Cerebellar nuclear complex (tissue), 1 donor: ENCODE data around the gene ZFX.

Experiments used
- DNase-seq, 2 experiments: peaks; one replicate each; lab custom pipeline; 2025; lab: John Stamatoyannopoulos, UW

Gene ZFX

GRCh38 chrX:24202465-24203031, 53.0 kb downstream of the ZFX start:
- DNase-seq, result no peak

GRCh38 chrX:24203072-24203808, 53.7 kb downstream of the ZFX start:
- no peak for DNase-seq

- DNase-seq, result no peak
Observed at GRCh38 chrX:24204331-24204730, 54.8 kb downstream of the ZFX start.

GRCh38 chrX:24204958-24205357, 55.4 kb downstream of the ZFX start:
- no peak for DNase-seq

GRCh38 chrX:24207826-24208225, 58.3 kb downstream of the ZFX start:
- DNase-seq, result no peak

- no peak for DNase-seq
Observed at GRCh38 chrX:24208496-24209240, 59.1 kb downstream of the ZFX start.

GRCh38 chrX:24210190-24210589, 60.7 kb downstream of the ZFX start:
- DNase-seq, result no peak

- no peak for DNase-seq
Observed at GRCh38 chrX:24214568-24214967, 65.0 kb downstream of the ZFX start.

GRCh38 chrX:24215272-24215671, 65.7 kb downstream of the ZFX start:
- DNase-seq, result no peak

GRCh38 chrX:24216037-24216436, 66.5 kb downstream of the ZFX start:
- no peak for DNase-seq

- DNase-seq, result no peak
Observed at GRCh38 chrX:24216827-24217226, 67.3 kb downstream of the ZFX start.

GRCh38 chrX:24219320-24219719, 69.8 kb downstream of the ZFX start:
- no peak for DNase-seq

- no peak for DNase-seq
Observed at GRCh38 chrX:24221872-24222271, 72.3 kb downstream of the ZFX start.

- no peak for DNase-seq
Observed at GRCh38 chrX:24225265-24225664, 75.7 kb downstream of the ZFX start.

GRCh38 chrX:24226176-24226575, 76.6 kb downstream of the ZFX start:
- no peak for DNase-seq

GRCh38 chrX:24228596-24228995, 79.1 kb downstream of the ZFX start:
- no peak for DNase-seq

- no peak for DNase-seq
Observed at GRCh38 chrX:24229400-24229879, 79.9 kb downstream of the ZFX start.

GRCh38 chrX:24229976-24230375, 80.4 kb downstream of the ZFX start:
- DNase-seq, result no peak

GRCh38 chrX:24231131-24231540, 81.6 kb downstream of the ZFX start:
- no peak for DNase-seq

GRCh38 chrX:24231641-24232179, 82.2 kb downstream of the ZFX start:
- DNase-seq, result no peak

GRCh38 chrX:24232796-24233195, 83.3 kb downstream of the ZFX start:
- DNase-seq, result no peak

- no peak for DNase-seq
Observed at GRCh38 chrX:24235084-24235710, 85.7 kb downstream of the ZFX start.
